Endothelial cell (in vitro differentiated cells): Measurements from ENCODE around the gene DIAPH2. TPM values are rescaled to one million over a fixed set of nuclear protein-coding genes. Genes with fewer than 3 reads are reported as not detected.

ENCODE experiments used
- DNase-seq: peaks from one replicate; pipeline ENCODE4 v3.0.0; 2021; ENCODE audit warnings: low spot score
- H3K27ac Mint-ChIP-seq: one replicate; pipeline ENCODE4 v1.8.0; 2021; ENCODE audit warnings: mixed read lengths, inconsistent platforms; ENCODE audit not compliant: unreplicated experiment
- H3K27me3 Mint-ChIP-seq: one replicate; pipeline ENCODE4 v1.8.0; 2021; ENCODE audit warnings: mild to moderate bottlenecking, moderate library complexity, mixed read lengths, inconsistent platforms; ENCODE audit not compliant: unreplicated experiment
- H3K36me3 Mint-ChIP-seq: one replicate; pipeline ENCODE4 v1.8.0; 2021; ENCODE audit warnings: mild to moderate bottlenecking, low read depth, mixed read lengths, inconsistent platforms; ENCODE audit not compliant: unreplicated experiment
- H3K4me1 Mint-ChIP-seq: one replicate; pipeline ENCODE4 v1.8.0; 2021; ENCODE audit warnings: mild to moderate bottlenecking, mixed read lengths, inconsistent platforms; ENCODE audit not compliant: unreplicated experiment
- H3K4me3 Mint-ChIP-seq: one replicate; pipeline ENCODE4 v1.8.0; 2021; ENCODE audit warnings: mild to moderate bottlenecking, mixed read lengths, inconsistent platforms; ENCODE audit not compliant: unreplicated experiment
- H3K9me3 Mint-ChIP-seq: one replicate; pipeline ENCODE4 v1.8.0; 2021; ENCODE audit warnings: mixed read lengths, inconsistent platforms; ENCODE audit not compliant: unreplicated experiment
- total RNA-seq: library from RNA; stranded (reverse); fragmentation: NEBNext Ultra II Directional; extraction: Animal tissue kit (Norgen Biotek cat#: 25700); gene quantifications from one replicate; pipeline ENCODE4 v1.2.1, GENCODE V29; 2021; ENCODE audit not compliant: unreplicated experiment
- TF ChIP-seq, protein P1 (sequence below): fragments of 200-600 bp; sonication (generic); IDR thresholded peaks from one replicate; pipeline ENCODE4 v1.5.0; 2021; ENCODE audit warnings: antibody characterized with exemption; ENCODE audit not compliant: unreplicated experiment

The DIAPH2 gene
- total RNA-seq, 1 donor from 2014 or later: 45.3 TPM

DNA sequence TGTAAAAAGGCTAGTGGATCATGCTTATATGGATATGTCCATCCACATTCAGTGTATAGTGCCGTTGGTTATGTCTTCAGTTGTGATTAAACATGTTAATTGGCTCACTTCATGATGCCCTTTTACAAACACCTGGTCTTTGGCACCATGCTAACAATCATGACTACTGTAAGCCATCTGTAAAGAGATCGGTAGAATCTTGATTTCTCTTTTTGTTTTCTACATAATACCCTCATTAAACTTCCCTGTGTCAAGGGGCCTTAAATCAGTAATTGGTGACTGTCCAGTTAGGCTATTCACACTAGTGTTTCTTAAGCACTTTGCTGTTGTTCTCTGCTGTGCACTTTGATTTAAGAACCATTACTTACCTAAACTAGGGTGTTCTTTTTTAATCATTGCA is 674.3 kb downstream of the DIAPH2 start:
- Mint-ChIP-seq H3K4me1 (no peaks in the 10 kb centered on the region), H3K27me3 (no peaks in the 10 kb centered on the region), H3K9me3 (no peaks in the 10 kb centered on the region), H3K4me3 (no peak overlapping the region), H3K27ac (no peak overlapping the region), H3K36me3 (no peaks in the 10 kb centered on the region)
- no peak for DNase-seq
- TF ChIP-seq, protein P1, sequence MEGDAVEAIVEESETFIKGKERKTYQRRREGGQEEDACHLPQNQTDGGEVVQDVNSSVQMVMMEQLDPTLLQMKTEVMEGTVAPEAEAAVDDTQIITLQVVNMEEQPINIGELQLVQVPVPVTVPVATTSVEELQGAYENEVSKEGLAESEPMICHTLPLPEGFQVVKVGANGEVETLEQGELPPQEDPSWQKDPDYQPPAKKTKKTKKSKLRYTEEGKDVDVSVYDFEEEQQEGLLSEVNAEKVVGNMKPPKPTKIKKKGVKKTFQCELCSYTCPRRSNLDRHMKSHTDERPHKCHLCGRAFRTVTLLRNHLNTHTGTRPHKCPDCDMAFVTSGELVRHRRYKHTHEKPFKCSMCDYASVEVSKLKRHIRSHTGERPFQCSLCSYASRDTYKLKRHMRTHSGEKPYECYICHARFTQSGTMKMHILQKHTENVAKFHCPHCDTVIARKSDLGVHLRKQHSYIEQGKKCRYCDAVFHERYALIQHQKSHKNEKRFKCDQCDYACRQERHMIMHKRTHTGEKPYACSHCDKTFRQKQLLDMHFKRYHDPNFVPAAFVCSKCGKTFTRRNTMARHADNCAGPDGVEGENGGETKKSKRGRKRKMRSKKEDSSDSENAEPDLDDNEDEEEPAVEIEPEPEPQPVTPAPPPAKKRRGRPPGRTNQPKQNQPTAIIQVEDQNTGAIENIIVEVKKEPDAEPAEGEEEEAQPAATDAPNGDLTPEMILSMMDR: no peak

DNA sequence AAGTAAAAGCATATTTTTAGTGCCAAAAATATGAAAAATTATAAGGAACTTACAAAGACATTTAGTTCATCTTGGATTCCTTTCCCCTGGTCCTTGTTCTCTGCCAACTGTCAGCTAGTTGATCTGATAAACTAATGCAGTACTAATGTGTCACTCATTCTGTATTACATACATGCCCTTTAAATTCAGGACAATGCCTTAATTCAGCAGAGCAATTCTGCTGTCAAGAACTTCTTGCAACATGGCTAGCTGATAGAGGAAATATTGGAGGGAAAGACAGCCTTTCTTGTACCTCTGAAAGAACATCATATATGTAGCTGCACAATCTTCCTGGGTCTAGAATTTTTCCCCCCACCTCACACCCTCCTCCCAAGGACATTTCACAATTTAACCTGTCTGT is 679.2 kb downstream of the DIAPH2 start:
- no peak overlapping the region for H3K27ac Mint-ChIP-seq

DNA sequence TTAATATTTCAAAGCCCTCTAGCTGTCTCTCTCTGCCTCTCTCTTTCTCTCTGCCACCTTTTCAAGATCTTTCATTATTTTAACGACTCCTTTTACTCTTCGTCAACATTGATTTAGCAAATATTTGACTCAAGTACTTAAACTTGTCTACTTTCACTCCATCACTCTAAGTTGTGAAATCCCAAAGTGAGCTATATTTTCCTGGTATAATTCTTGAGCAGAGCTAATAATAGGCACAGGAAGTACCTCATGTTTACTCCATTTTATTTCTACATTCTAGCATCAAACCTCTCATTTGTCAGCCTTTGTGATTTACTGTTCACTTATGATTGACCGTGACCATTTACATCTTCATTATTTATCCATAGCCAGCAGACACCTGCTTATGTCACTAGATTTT is 681.6 kb downstream of the DIAPH2 start:
- no peak overlapping the region for H3K27ac Mint-ChIP-seq
- no peak overlapping the region for H3K4me3 Mint-ChIP-seq
- DNase-seq: no peak
- no peaks in the 10 kb centered on the region for H3K27me3 Mint-ChIP-seq
- TF ChIP-seq, protein P1: no peak
- H3K4me1 Mint-ChIP-seq: no peaks in the 10 kb centered on the region
- no peaks in the 10 kb centered on the region for H3K9me3 Mint-ChIP-seq
- H3K36me3 Mint-ChIP-seq: no peaks in the 10 kb centered on the region

More for the DNA sequence above, 679.2 kb downstream of the DIAPH2 start:
- H3K36me3 Mint-ChIP-seq: no peaks in the 10 kb centered on the region
- no peak overlapping the region for H3K4me3 Mint-ChIP-seq
- no peak for DNase-seq
- H3K4me1 Mint-ChIP-seq: no peaks in the 10 kb centered on the region
- no peaks in the 10 kb centered on the region for H3K27me3 Mint-ChIP-seq
- TF ChIP-seq, protein P1: no peak
- no peaks in the 10 kb centered on the region for H3K9me3 Mint-ChIP-seq

DNA sequence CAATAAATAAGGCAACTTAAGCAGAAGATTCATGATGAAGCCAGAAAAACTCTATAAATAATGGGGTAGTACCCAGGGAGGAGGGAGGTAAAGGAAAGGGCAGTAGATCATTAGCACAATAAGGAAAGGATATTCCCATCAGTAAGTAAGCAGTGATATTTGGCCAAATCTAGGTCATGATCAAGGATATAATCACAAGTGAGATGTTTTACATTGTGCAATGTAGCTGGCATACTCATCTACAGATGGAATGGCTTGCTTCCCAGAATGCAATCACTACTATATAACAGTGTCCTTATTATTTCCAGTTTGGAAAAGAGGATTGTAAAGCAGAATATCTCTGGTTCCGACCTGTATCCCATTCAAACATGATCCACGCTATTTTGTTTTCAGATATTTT is 682.5 kb downstream of the DIAPH2 start:
- Mint-ChIP-seq H3K36me3 (no peaks in the 10 kb centered on the region), H3K4me1 (no peaks in the 10 kb centered on the region), H3K9me3 (no peaks in the 10 kb centered on the region), H3K27me3 (no peaks in the 10 kb centered on the region), H3K4me3 (no peak overlapping the region), H3K27ac (no peak overlapping the region)
- DNase-seq: no peak
- TF ChIP-seq, protein P1: no peak

DNA sequence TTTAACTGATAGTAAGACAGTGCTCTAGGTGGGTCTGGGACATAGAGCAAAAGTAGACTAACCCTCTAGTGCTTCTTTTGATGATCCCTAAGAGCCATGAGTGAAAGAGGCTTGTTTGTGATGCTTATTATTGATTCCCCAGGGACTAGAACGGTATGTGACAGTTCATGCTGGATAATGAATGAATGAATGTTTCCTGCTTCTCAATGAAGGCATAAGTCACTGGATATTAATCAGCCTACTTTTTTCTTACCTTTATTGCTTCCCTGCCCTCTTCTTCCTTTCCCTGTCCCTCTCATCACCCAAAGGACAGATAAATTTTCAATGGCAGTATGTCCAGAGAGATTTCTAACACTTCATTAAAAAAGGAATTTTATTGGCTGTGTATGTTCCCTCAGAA is 685.3 kb downstream of the DIAPH2 start:
- no peak for DNase-seq
- Mint-ChIP-seq H3K27ac (no peak overlapping the region), H3K4me3 (no peak overlapping the region), H3K9me3 (no peaks in the 10 kb centered on the region), H3K36me3 (no peaks in the 10 kb centered on the region), H3K27me3 (no peaks in the 10 kb centered on the region), H3K4me1 (no peaks in the 10 kb centered on the region)
- TF ChIP-seq, protein P1: no peak
